HG02678 (cell line): ENCODE measurements around the gene SEMA3F.

Source experiments
- ATAC-seq: cut with Tn5 transposase; IDR thresholded peaks from one replicate; pipeline ENCODE4 v1.9.1; 2021; ENCODE audit warnings: mild to moderate bottlenecking, moderate library complexity; ENCODE audit not compliant: unreplicated experiment

SEMA3F gene

DNA sequence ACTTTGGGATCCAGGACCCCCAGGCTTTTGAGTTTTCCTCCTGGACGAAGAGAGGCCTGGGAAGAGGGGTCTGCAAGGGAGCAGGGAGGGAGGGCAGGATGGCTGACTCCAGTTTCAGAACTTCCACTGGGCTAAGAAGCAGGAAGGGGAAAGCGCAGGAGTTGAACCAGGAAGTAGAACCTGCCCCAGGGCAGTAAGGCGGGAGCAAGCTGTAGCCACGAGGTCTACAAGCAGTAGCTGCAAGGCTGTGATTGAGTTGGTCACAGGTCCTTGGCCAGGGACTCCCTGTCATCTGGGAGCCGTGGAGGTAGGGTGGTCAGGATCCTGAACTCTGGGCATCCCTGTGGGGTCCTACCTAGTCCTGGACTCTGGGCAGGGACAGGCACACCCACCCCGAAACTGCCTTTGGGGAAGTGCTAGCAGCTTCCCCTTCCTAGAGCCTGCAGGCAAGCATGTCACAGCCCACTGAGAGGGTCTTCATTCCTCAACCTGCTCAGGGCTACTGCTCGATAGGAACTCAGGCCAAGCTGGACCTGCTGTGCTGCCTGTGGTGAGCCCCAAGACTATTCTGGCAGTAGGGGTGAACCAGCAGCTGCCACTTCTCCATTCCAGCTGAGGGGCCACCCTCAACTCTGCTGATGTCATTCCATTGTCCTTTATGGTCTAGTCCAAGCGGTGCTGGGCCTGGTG, 75.1 kb downstream of the SEMA3F start:
- ATAC-seq, result no peak

DNA sequence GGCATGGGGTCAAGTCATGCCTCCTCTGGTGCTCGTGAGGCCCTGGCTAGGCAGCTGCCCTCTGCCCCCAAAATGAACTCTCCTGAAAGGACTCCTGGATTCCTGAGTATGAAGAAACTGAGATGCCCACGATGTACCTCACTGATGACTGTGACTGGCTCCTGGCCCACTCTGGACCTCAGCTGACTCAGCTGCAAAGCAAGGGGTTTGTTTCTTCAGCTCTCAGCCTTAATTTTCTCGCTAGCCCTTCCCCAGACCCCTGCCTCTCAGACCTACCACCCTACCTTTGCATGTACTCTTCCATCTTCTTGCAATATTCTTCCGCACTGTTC, 75.6 kb downstream of the SEMA3F start:
- no peak for ATAC-seq

DNA sequence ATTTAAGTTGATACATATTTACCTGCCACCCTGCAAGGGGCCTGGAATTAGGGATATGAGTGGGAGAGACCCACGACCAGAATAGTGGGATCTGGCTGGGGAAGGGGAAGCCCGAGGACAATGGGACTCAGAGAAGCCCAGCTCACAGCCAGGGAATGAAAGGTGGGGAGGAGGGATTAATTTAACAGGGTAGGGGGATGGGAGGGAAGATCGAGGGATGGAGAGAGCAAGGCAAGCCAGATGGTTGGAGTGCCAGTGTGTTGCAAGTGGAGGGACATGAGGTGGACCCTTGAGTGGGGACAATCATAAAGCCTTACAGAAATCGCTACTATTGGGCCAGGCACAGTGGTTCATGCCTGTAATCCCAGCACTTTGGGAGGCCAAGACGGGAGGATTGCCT, 76.5 kb downstream of the SEMA3F start:
- no peak for ATAC-seq

DNA sequence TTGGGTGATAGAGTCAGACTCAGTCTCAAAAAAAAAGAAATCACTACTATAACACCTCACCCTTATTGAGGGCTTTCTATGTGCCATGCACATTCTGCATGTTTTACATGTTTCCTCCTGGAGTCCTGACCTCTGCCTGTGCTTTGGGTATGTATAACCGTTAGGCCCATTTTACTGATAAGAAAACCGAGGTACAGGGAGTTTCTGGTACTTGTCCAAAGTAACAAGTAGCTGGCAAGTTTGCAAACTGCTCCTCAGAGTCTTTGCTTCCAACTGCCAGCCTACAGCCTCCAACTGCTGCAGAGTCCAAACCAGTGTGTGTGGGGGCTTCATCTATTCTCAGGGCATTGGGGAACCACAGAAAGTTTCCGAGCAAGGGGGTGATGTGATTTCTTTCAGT, 77.2 kb downstream of the SEMA3F start:
- no peak for ATAC-seq

DNA sequence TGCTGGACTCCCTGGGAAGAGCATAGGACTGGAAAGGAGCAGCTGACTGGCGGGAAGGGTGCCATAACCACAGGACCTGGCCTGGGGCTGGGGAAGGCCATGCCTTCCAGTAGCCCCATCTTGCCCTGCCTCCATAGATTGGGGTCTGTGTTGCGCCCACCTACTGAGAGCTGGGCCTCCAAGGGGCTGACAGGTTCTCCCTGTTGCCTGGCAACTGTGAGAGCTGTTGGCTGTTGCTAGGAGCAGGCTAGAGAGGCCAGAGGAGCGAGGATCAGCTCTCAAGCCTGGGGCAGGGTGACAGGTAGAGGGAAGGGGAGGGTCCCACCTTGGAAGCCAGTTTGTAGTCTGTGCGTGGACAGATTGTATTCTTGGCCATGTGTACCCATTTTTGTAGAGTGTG, 78.1 kb downstream of the SEMA3F start:
- no peak for ATAC-seq

DNA sequence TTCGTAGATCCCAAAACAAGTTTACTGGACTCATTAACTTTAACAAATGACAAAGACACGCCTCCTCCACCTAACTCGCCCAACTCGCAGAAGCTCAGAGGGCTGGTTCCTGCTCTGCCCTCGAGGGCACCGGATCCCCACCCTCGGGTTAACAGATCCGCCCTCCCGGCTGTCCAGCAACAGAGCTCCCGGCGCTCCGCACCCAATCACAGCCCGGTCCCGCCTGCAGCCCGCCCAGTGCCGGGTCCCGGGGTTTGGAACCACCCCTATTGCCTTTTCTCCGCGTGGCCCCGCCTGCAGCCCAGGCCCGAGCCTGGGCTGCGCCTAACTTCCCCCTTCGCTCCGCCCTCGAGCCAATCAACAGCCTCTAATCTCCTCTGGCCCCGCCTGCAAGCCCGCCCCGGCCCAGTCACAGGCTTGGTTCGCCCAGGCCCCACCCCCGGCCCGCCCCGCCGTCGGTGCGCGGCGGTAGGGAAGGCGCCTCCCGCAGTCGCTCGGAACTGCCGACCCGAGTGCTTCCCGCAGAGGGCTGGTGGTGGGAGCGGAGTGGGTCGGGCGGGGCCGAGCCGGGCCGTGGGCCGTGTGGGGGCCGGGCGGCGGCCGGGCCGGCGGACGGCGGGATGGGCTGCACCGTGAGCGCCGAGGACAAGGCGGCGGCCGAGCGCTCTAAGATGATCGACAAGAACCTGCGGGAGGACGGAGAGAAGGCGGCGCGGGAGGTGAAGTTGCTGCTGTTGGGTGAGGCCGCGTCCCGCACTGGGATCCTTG, 80.8 kb downstream of the SEMA3F start, which contains the start of gene GNAI2:
TSS of gene GNAI2 (plus strand) at position 489 of the 768 bp plus-strand sequence. CDS start at position 621, 132 bp downstream.
- peak; percentile 93 for ATAC-seq

DNA sequence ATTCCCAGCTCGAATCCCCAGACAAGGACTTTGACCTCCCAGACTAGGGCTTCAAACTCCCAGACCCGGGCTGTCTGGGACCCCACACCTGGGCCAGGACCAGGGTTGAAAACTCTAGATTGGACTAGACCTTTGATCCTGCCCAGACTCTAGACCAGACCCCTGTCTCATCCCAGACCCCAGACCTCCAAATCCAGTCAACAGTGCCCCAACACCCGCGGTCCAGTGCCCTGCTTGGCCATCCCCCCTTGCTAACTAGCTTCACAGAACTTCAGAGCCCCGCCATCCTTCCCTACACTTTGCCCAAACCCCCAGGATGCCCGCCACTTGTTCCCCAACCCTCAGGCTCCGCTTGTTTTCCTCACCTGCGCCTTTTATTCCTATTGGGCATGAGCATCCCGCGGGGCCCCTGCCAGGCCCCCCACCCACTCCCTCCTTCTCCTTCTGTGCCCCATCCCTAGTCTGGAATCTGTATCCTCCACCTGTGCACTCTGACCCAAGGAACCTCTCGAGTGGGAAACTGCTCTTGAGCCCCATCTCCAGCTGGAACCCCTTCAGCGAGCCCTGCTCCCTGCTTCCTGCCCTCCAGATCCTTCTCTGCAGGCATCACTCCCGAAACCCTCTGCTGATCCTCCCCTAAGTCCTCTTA, 81.5 kb downstream of the SEMA3F start:
- no peak for ATAC-seq

DNA sequence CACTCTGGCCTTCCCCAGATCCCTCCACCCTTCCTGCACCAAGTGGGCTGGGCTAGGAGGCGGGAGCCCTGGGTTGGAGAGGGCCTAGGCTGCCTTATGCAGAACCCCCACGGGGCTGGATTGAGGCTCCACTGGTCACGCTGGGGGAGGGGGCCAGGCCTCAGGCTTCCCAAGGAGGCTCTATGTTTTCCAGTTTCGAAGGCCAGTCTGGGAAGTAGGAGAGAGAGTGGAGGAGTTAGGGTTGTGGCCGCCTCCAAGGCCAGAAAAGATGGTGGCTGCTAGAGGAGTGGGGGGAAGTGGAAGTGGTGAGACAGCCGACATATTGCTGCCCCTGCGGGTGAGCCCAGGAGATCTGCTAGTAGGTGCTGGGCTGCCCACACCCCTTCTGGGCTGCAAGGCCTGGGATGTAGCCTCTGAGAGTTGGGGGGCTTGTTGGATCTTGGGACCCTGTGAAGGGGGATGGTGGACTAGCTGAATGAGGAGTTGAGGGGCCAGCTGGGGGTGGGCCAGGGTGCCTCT, 82.1 kb downstream of the SEMA3F start:
- ATAC-seq, result no peak

DNA sequence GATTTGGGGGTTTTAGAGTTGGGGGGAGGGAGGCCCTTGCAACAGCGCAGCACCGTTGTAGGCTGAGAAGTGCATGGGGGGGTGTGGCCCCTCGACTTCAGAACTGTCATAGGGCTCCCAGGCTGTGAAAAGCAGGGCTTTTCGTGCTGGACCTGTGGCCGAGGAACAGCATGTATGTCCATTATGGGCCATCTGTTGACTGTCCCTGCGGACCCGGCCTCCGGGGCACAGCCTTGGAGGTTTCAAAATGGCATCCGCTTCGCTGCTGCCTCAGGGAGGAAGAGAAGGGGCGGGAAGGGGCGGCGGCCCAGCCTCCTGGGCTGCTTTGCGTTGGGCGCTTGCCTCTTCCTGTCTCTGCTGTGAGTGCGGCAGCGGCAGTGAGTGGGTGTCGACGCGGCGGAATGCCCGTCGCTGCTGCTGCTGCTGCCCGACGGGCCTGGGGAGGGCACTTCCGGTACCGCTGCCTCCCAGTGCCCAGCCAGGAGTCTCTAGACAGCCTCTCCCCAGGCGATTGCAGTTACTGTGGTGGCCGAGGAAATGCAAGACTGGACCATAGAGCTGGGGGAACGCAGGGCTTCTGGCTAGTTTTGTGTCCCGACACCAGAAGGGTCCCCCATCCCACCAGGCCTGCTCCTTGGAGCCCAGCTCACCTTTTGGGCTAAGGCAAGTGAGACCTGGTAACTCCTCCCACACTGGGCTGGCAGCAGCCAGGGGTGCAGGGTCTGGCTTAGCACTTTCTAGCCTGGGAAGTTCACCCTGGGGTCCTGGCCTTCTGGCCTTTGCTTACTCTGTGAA, 82.8 kb downstream of the SEMA3F start:
- ATAC-seq, result peak; percentile 29

DNA sequence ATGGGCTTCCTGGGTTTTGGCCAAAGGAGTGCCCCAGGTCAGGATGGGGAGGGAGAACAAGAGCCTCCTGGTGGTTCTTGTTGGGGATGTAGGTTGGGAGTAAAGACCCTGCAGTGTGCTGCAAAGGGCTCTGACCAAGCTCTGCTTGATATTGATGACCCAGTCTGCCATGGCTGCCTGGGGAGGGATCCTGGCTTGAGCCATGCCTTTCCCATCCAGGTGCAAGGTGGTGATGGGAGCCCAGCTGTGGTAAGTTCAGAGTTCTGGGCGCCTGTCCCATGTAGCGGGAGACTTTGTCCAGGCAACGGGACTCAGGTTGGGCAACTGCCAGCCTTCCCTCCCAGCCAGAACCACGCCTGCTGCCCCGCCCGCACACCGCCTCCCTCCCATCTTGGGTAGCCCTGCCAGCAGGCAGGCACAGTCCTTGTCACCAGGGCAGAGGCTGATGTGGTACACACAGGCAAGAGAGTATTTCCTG, 83.5 kb downstream of the SEMA3F start:
- ATAC-seq, result no peak
